ENCODE results near the gene MKS1.

DNA sequence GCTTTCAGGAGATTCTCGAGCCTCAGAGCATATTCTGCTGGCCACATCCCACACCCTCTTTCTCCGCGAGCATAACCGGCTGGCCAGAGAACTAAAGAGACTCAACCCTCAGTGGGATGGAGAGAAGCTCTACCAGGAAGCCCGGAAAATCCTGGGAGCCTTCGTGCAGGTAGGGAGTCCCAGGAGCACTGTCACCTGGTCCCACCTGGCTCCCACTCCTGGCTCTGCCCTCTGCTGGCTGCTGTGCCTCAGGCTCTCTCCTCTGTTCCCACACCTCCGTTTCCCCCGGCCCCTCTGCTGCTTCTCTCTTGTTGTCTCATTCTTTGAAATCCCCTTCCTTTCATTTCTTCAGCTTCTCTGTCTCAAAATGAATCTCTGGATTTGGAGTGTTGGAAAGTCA lies 35.7 kb upstream of the MKS1 start:
- TF ChIP-seq CTCF (IDR thresholded peaks at IDR 0.05; ENCODE audit: control extremely low read depth in 1 of 3, insufficient read depth in 1 of 3, low read depth in 1 of 3, low read length in 3 of 3) (peak; percentile 74 to 88 (median 78)), RAD21 (IDR thresholded peaks at IDR 0.05 in 1 of 2, conservative IDR thresholded peaks at IDR 0.05 in 1 of 2; ENCODE audit: low read depth in 2 of 2, low read length in 2 of 2) (peak; percentile 38 to 58; a peak in 3 of 4 replicates), POLR2AphosphoS5 (IDR thresholded peaks at IDR 0.05; ENCODE audit: low read depth, low read length) (no peak), POLR2A (IDR thresholded peaks at IDR 0.05; ENCODE audit: control extremely low read depth in 1 of 2, low read depth in 2 of 2, low read length in 2 of 2) (no peak), EZH2 (IDR thresholded peaks at IDR 0.05; ENCODE audit: low read depth, low read length, severe bottlenecking) (no peak), MAX (IDR thresholded peaks at IDR 0.05) (peak; percentile 84), PHF8 (conservative IDR thresholded peaks at IDR 0.05; ENCODE audit: low read depth, low read length) (no peak)
- TF ChIP-seq, protein P1, sequence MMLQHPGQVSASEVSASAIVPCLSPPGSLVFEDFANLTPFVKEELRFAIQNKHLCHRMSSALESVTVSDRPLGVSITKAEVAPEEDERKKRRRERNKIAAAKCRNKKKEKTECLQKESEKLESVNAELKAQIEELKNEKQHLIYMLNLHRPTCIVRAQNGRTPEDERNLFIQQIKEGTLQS (IDR thresholded peaks at IDR 0.05; ENCODE audit: insufficient read depth, low read depth, low read length), result no peak

All from H1 (cell line).